ENCODE measurements around the gene BCL6. TPM values are rescaled to one million over a fixed set of nuclear protein-coding genes. Genes with fewer than 3 reads are reported as not detected.
A peak's percentile ranks its signal among the peaks of the same experiment; 100 is the strongest.

Gene BCL6
- polyA plus RNA-seq, 3 donors, result 33.2 to 349 (median 34.9) TPM

GRCh38 chr3:187753516-187753915 lies 8.2 kb upstream of the BCL6 start:
- H3K9me3 ChIP-seq (replicated peaks in 1 of 2; ENCODE audit: control insufficient read depth in 1 of 2, insufficient read depth in 1 of 2, low read length in 2 of 2), result no peaks in the 10 kb centered on the region
- H3K27me3 Mint-ChIP-seq (ENCODE audit: low read depth in 3 of 3), result peaks cover 0 to 3% (median 0%) of the 10 kb centered on the region in 3 donors
- no peak overlapping the region for H3K27ac ChIP-seq (ENCODE audit: low read depth in 1 of 2, low read length in 2 of 2)
- H3K4me1 ChIP-seq (ENCODE audit: control insufficient read depth in 1 of 2, insufficient read depth in 2 of 2, low read length in 2 of 2), result peaks cover 22 to 28% of the 10 kb centered on the region in 2 donors
- no peaks in the 10 kb centered on the region for H3K79me2 ChIP-seq (ENCODE audit: insufficient read depth, low read length)
- intact Hi-C loops (cut with micrococcal nuclease), result loop anchor here in 1 of 2 donors (5.0 kb wide), 1 partner anchor 34 kb away; no protein-coding TSS in a partner anchor
- H3K4me3 Mint-ChIP-seq, result no peak overlapping the region
- H3K4me1 Mint-ChIP-seq, result peaks cover 32% of the 10 kb centered on the region
- H4K20me1 ChIP-seq (ENCODE audit: insufficient read depth, low read length), result no peaks in the 10 kb centered on the region
- H3K9me3 Mint-ChIP-seq, result no peaks in the 10 kb centered on the region
- no peak overlapping the region for H3K4me2 ChIP-seq (replicated peaks; ENCODE audit: extremely low read depth, low read length, poor library complexity, severe bottlenecking)
- H3K9ac ChIP-seq (ENCODE audit: insufficient read depth, low read length, poor library complexity, severe bottlenecking), result no peak overlapping the region
- no peak overlapping the region for H3K4me3 ChIP-seq (replicated peaks in 1 of 3; ENCODE audit: low read depth in 2 of 3, low read length in 3 of 3)
- peaks cover 2 to 20% of the 10 kb centered on the region in 2 donors for H3K36me3 Mint-ChIP-seq
- H3K27ac Mint-ChIP-seq, result no peak overlapping the region
- WGBS (ENCODE audit: insufficient coverage), result no CpG with 5 or more reads among the region's 4 CpGs
- no peak for DNase-seq
- no peaks in the 10 kb centered on the region for H3K27me3 ChIP-seq (ENCODE audit: control insufficient read depth in 2 of 2, insufficient read depth in 2 of 2, low read length in 2 of 2)
- no peaks in the 10 kb centered on the region for H3K36me3 ChIP-seq (replicated peaks in 1 of 2; ENCODE audit: control insufficient read depth in 1 of 2, insufficient read depth in 2 of 2, low read length in 2 of 2)
- H2AFZ ChIP-seq (ENCODE audit: insufficient read depth, low read depth, low read length, poor library complexity, severe bottlenecking), result no peak overlapping the region
- TF ChIP-seq CTCF (IDR thresholded peaks at IDR 0.05), result no peak

DNA sequence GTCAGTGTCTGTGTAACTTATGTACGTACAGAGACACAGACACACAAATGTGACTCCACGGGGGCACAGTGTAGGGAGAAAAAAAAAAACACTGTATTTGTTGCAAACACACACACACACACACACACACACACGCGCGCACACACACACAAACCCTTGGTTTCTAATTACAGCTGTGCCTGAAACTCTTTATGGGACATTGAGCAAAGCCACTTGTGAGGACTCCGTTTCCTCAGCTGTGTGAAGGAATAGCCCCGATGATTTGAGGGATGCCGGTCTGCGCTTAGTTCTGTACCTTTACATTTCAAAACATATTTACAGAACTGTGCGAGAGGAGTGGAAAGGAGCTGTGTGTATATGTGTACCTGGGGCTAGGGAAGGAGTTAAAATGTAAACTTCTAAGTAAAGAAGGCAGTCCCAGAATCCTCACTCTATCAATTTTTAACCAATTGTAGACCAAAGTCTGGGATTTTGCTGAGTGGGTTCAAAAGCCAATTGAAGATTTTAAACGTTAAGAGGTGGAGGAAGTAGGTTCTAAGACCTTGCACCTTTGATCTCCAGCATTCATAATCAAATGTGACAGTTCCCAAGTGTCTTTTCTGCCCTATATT lies 5.3 kb upstream of the BCL6 start:
- Mint-ChIP-seq H3K36me3 (peaks cover 0 to 15% of the 10 kb centered on the region in 2 donors), H3K27me3 (ENCODE audit: low read depth in 3 of 3) (peaks cover 0 to 3% (median 0%) of the 10 kb centered on the region in 3 donors)

More for the DNA sequence above, 5.3 kb upstream of the BCL6 start:
- Histone ChIP-seq H3K27me3 (ENCODE audit: control insufficient read depth in 2 of 2, insufficient read depth in 2 of 2, low read length in 2 of 2) (no peaks in the 10 kb centered on the region), H3K9ac (ENCODE audit: insufficient read depth, low read length, poor library complexity, severe bottlenecking) (no peak overlapping the region), H3K4me3 (replicated peaks in 1 of 3; ENCODE audit: low read depth in 2 of 3, low read length in 3 of 3) (peak overlapping the region in 1 of 3 experiments; percentile 22), H3K4me1 (ENCODE audit: control insufficient read depth in 1 of 2, insufficient read depth in 2 of 2, low read length in 2 of 2) (peaks cover 27 to 43% of the 10 kb centered on the region in 2 donors), H3K9me3 (replicated peaks in 1 of 2; ENCODE audit: control insufficient read depth in 1 of 2, insufficient read depth in 1 of 2, low read length in 2 of 2) (no peaks in the 10 kb centered on the region), H3K4me2 (replicated peaks; ENCODE audit: extremely low read depth, low read length, poor library complexity, severe bottlenecking) (peak overlapping the region; percentile 35), H2AFZ (ENCODE audit: insufficient read depth, low read depth, low read length, poor library complexity, severe bottlenecking) (no peak overlapping the region), H3K36me3 (replicated peaks in 1 of 2; ENCODE audit: control insufficient read depth in 1 of 2, insufficient read depth in 2 of 2, low read length in 2 of 2) (no peaks in the 10 kb centered on the region), H4K20me1 (ENCODE audit: insufficient read depth, low read length) (no peaks in the 10 kb centered on the region), H3K27ac (ENCODE audit: low read depth in 1 of 2, low read length in 2 of 2) (no peak overlapping the region), H3K79me2 (ENCODE audit: insufficient read depth, low read length) (peaks cover 11% of the 10 kb centered on the region)
- no CpG with 5 or more reads among the region's 11 CpGs for WGBS (ENCODE audit: insufficient coverage)
- no peak for DNase-seq
- intact Hi-C loops (cut with micrococcal nuclease), result loop anchor here in 1 of 2 donors (5.0 kb wide), 1 partner anchor 37 kb away; no protein-coding TSS in a partner anchor
- H3K27ac Mint-ChIP-seq, result peak overlapping the region in 1 of 7 donors; percentile 33
- H3K4me3 Mint-ChIP-seq, result peak overlapping the region in 1 of 2 donors; percentile 79
- no peak for TF ChIP-seq CTCF (IDR thresholded peaks at IDR 0.05)
- H3K9me3 Mint-ChIP-seq, result no peaks in the 10 kb centered on the region
- peaks cover 41% of the 10 kb centered on the region for H3K4me1 Mint-ChIP-seq

Measured in CD14-positive monocyte (primary cell).